GM18951 (cell line): ENCODE results near the gene WDR11.
"Not testable (repeated sequence)": the region's sequence is repeated elsewhere in the genome, so short reads cannot be mapped to it uniquely, and the experiment has no call there.

Experiments used
- POLR2A ChIP-seq: IDR thresholded peaks from 4 replicates; pipeline ENCODE4 v1.6.1; 2011; ENCODE audit warnings: mild to moderate bottlenecking; ENCODE audit not compliant: insufficient read length, insufficient read depth; ENCODE audit errors: extremely low read depth
- in situ Hi-C: fragments of 300-500 bp; cut with MboI; formaldehyde crosslinking; loops from one replicate; pipeline ENCODE4 v1.12.0; 2022; ENCODE audit warnings: low sequenced_read_pairs, mixed read lengths, inconsistent platforms; ENCODE audit not compliant: unreplicated experiment

WDR11 gene

GRCh38 chr10:120887482-120887881 lies 36.3 kb downstream of the WDR11 start:
- in situ Hi-C loops, result no loop called here
- TF ChIP-seq POLR2A, result no peak

- in situ Hi-C loops, result no loop called here
- no peak for TF ChIP-seq POLR2A
These were observed 40.2 kb downstream of the WDR11 start for GRCh38 chr10:120891365-120891764.

- in situ Hi-C loops, result no loop called here
These were observed 43.4 kb downstream of the WDR11 start for GRCh38 chr10:120894556-120894955.

GRCh38 chr10:120897343-120897742 lies 46.2 kb downstream of the WDR11 start:
- no peak for TF ChIP-seq POLR2A
- in situ Hi-C loops, result no loop called here

More at GRCh38 chr10:120894556-120894955, 43.4 kb downstream of the WDR11 start:
- no peak for TF ChIP-seq POLR2A

GRCh38 chr10:120905268-120905667 lies 54.1 kb downstream of the WDR11 start:
- in situ Hi-C loops, result no loop called here
- TF ChIP-seq POLR2A, result no peak

- in situ Hi-C loops, result no loop called here
These were observed 66.5 kb downstream of the WDR11 start for GRCh38 chr10:120917521-120918250.

GRCh38 chr10:120923886-120924285 lies 72.7 kb downstream of the WDR11 start:
- in situ Hi-C loops, result not testable (repeated sequence)

More at GRCh38 chr10:120917521-120918250, 66.5 kb downstream of the WDR11 start:
- no peak for TF ChIP-seq POLR2A

GRCh38 chr10:120926611-120927010 lies 75.4 kb downstream of the WDR11 start:
- in situ Hi-C loops, result loop anchor here (25.0 kb wide), 3 partner anchors 686 to 961 kb away; no protein-coding TSS in a partner anchor
- no peak for TF ChIP-seq POLR2A

GRCh38 chr10:120927352-120927751 lies 76.2 kb downstream of the WDR11 start:
- in situ Hi-C loops, result loop anchor here (25.0 kb wide), 3 partner anchors 685 to 960 kb away; no protein-coding TSS in a partner anchor
- no peak for TF ChIP-seq POLR2A

- no peak for TF ChIP-seq POLR2A
- in situ Hi-C loops, result loop anchor here (25.0 kb wide), 3 partner anchors 683 to 958 kb away; no protein-coding TSS in a partner anchor
These were observed 78.0 kb downstream of the WDR11 start for GRCh38 chr10:120929166-120929565.

GRCh38 chr10:120931423-120931822 lies 80.3 kb downstream of the WDR11 start:
- in situ Hi-C loops, result loop anchor here (25.0 kb wide), 3 partner anchors 681 to 956 kb away; no protein-coding TSS in a partner anchor
- TF ChIP-seq POLR2A, result no peak

- in situ Hi-C loops, result loop anchor here (25.0 kb wide), 3 partner anchors 680 to 955 kb away; no protein-coding TSS in a partner anchor
- TF ChIP-seq POLR2A, result no peak
These were observed 80.8 kb downstream of the WDR11 start for GRCh38 chr10:120931999-120932398.

- no peak for TF ChIP-seq POLR2A
- in situ Hi-C loops, result loop anchor here (25.0 kb wide), 3 partner anchors 673 to 948 kb away; no protein-coding TSS in a partner anchor
These were observed 87.7 kb downstream of the WDR11 start for GRCh38 chr10:120938822-120939221.

GRCh38 chr10:120940299-120940900 lies 89.2 kb downstream of the WDR11 start:
- TF ChIP-seq POLR2A, result no peak
- in situ Hi-C loops, result loop anchor here (25.0 kb wide), 3 partner anchors 672 to 947 kb away; no protein-coding TSS in a partner anchor
